K562 (cell line): ENCODE measurements around the gene FBRS. TPM values are rescaled to one million over a fixed set of nuclear protein-coding genes. Genes with fewer than 3 reads are reported as not detected.

ENCODE experiments used
- CBX2 ChIP-seq: fragments of 200-600 bp; sonication (generic); IDR thresholded peaks from one replicate; pipeline ENCODE4 v1.6.1; 2012; ENCODE audit warnings: mild to moderate bottlenecking, low read length, inconsistent platforms; ENCODE audit not compliant: insufficient read depth, poor library complexity, severe bottlenecking
- CEBPG ChIP-seq, 3 experiments: fragments of 200-800 bp in 1 of 3; sonication (Bioruptor generic) in 1 of 3; sonication (generic) in 1 of 3; formaldehyde crosslinking in 1 of 3; IDR thresholded peaks in 2 of 3; conservative IDR thresholded peaks in 1 of 3; 2 replicates each; pipeline versions ENCODE4 v1.6.1 to v1.8.0; 2016 to 2022; ENCODE audit warnings: missing compliant biosample characterization in 2 of 3, missing genetic modification characterization in 2 of 3, mild to moderate bottlenecking in 1 of 3, missing genetic modification reagents in 1 of 3
- CEBPZ ChIP-seq: fragments of 150-350 bp; IDR thresholded peaks from 2 replicates; pipeline ENCODE4 v1.6.1; 2014; ENCODE audit warnings: low read depth, mild to moderate bottlenecking, low read length, borderline replicate concordance
- FOXK1 ChIP-seq: sonication (generic); formaldehyde crosslinking; IDR thresholded peaks from 2 replicates; pipeline ENCODE4 v1.8.0; 2022; ENCODE audit warnings: missing genetic modification reagents, mild to moderate bottlenecking, borderline replicate concordance
- KAT2B ChIP-seq: IDR thresholded peaks from one replicate; pipeline ENCODE4 v1.6.1; 2012; ENCODE audit warnings: low read depth, mild to moderate bottlenecking, control low read depth, inconsistent platforms, low read length, moderate library complexity
- MCM3 ChIP-seq: fragments of 450-650 bp; IDR thresholded peaks from 2 replicates; pipeline ENCODE4 v1.6.1; 2016
- PTBP1 ChIP-seq: fragments of 200-400 bp; formaldehyde crosslinking; IDR thresholded peaks from 2 replicates; pipeline ENCODE4 v1.6.1; 2017; ENCODE audit warnings: low read depth, low read length
- RBFOX2 ChIP-seq: fragments of 200-400 bp; formaldehyde crosslinking; IDR thresholded peaks from 2 replicates; pipeline ENCODE4 v1.6.1; 2017; ENCODE audit warnings: low read depth, mild to moderate bottlenecking, low read length, moderate library complexity
- ZNF41 ChIP-seq: fragments of 250-450 bp; sonication (Bioruptor Pico); conservative IDR thresholded peaks from 2 replicates; pipeline ENCODE4 v1.4.0; 2020; ENCODE audit warnings: mild to moderate bottlenecking
- ZNF518B ChIP-seq: fragments of 250-450 bp; sonication (Bioruptor Pico); IDR thresholded peaks from 2 replicates; pipeline ENCODE4 v1.5.0; 2021; ENCODE audit warnings: mild to moderate bottlenecking, moderate library complexity
- polyA plus RNA-seq, 8 experiments: library from polyadenylated mRNA; depleted of rRNA in 4 of 8; stranded (reverse) in 5 of 8; unstranded in 3 of 8; fragments of >200 nt; fragmentation: Nextera tagmentation in 2 of 8; fragmentation: Illumina TruSeq in 1 of 8; extraction: Ambion mirVana in 2 of 8; extraction: Trizol in 1 of 8; gene quantifications; 2 replicates each; pipeline versions ENCODE4 v1.2.1 to v1.2.3, GENCODE V29; 2011 to 2014; ENCODE audit warnings: inconsistent platforms in 1 of 8, missing spikeins in 1 of 8
- total RNA-seq, 7 experiments: library from RNA; depleted of rRNA in 6 of 7; stranded (reverse); fragments of >200 nt in 6 of 7; fragmentation: Illumina TruSeq in 2 of 7; extraction: Trizol in 2 of 7; gene quantifications; 2 replicates each; pipeline versions ENCODE4 v1.2.1 to v1.2.3, GENCODE V29; 2011 to 2021; ENCODE audit warnings: low replicate concordance in 1 of 7
- TF ChIP-seq, protein P1 (sequence below): sonication (generic); formaldehyde crosslinking; IDR thresholded peaks from 2 replicates; pipeline ENCODE4 v1.8.1; 2023; ENCODE audit warnings: mild to moderate bottlenecking, missing genetic modification reagents
- TF ChIP-seq, protein P2 (sequence below): fragments of 450-650 bp; IDR thresholded peaks from 2 replicates; pipeline ENCODE4 v1.6.1; 2016; ENCODE audit warnings: missing biosample characterization, missing genetic modification characterization
- TF ChIP-seq, protein P3 (sequence below): sonication (generic); formaldehyde crosslinking; IDR thresholded peaks from 2 replicates; pipeline ENCODE4 v1.8.0; 2023; ENCODE audit warnings: mild to moderate bottlenecking, missing genetic modification reagents

The FBRS gene
- total and polyA plus RNA-seq, 9 of the 15 experiments (the other 6 are each of a cell fraction or from before 2014, with no cell fraction given), result 0.32 to 59.5 (median 13.1) TPM

DNA sequence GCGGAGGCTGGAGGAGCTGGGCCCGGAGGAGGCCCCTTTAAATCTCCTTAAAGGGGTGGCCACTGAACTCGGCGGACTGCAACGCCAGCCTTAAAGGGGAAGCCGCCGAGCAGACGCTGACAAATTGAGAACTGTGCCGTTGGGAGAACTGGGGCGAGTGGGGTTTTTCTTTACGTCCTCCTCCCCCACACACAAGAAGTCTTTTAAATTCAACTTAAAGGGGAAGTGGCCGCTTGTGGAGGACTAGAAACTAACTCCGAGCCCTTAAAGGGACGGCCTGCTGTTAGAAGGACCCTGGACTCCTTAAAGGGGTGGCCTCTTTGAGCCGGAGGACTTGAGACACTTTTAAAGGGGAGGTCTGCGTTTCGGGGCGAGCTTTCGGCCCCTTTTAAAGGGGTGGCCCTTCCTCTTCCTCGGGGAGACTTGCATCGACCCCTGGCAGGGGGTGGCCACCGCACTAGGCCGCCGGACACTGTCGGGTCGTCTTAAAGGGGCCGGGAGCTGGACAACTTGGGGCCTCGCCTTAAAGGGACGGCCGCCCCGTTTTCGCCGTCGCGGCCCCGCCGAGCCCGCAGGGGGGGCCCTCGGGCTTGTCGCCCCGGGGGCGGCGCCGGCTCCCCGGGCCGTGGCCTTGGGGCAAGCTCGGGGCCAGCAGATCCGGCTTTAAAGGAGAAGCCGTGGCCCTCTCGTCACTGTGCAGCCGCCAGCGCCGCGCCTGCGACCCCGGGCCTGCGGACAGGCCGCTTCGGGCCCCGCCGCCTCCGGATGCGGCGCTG, 688 bp downstream of the FBRS start (continued):
- TF ChIP-seq, protein P1, sequence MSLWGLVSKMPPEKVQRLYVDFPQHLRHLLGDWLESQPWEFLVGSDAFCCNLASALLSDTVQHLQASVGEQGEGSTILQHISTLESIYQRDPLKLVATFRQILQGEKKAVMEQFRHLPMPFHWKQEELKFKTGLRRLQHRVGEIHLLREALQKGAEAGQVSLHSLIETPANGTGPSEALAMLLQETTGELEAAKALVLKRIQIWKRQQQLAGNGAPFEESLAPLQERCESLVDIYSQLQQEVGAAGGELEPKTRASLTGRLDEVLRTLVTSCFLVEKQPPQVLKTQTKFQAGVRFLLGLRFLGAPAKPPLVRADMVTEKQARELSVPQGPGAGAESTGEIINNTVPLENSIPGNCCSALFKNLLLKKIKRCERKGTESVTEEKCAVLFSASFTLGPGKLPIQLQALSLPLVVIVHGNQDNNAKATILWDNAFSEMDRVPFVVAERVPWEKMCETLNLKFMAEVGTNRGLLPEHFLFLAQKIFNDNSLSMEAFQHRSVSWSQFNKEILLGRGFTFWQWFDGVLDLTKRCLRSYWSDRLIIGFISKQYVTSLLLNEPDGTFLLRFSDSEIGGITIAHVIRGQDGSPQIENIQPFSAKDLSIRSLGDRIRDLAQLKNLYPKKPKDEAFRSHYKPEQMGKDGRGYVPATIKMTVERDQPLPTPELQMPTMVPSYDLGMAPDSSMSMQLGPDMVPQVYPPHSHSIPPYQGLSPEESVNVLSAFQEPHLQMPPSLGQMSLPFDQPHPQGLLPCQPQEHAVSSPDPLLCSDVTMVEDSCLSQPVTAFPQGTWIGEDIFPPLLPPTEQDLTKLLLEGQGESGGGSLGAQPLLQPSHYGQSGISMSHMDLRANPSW (CRISPR knock-in tag), result no peak
- TF ChIP-seq RBFOX2 (peak; percentile 58), CEBPG (CRISPR knock-in tag; IDR thresholded peaks at IDR 0.05) (no peak), CEBPG (tag; conservative IDR thresholded peaks at IDR 0.05 in 1 of 2, IDR thresholded peaks at IDR 0.05 in 1 of 2) (no peak; a peak in 1 of 4 replicates), CEBPZ (no peak), KAT2B (no peak), ZNF41 (CRISPR knock-in tag) (no peak), CBX2 (no peak), PTBP1 (no peak), MCM3 (no peak), FOXK1 (CRISPR knock-in tag) (no peak), ZNF518B (no peak)
- TF ChIP-seq, protein P2, sequence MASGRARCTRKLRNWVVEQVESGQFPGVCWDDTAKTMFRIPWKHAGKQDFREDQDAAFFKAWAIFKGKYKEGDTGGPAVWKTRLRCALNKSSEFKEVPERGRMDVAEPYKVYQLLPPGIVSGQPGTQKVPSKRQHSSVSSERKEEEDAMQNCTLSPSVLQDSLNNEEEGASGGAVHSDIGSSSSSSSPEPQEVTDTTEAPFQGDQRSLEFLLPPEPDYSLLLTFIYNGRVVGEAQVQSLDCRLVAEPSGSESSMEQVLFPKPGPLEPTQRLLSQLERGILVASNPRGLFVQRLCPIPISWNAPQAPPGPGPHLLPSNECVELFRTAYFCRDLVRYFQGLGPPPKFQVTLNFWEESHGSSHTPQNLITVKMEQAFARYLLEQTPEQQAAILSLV (tag), result no peak
- TF ChIP-seq, protein P3, sequence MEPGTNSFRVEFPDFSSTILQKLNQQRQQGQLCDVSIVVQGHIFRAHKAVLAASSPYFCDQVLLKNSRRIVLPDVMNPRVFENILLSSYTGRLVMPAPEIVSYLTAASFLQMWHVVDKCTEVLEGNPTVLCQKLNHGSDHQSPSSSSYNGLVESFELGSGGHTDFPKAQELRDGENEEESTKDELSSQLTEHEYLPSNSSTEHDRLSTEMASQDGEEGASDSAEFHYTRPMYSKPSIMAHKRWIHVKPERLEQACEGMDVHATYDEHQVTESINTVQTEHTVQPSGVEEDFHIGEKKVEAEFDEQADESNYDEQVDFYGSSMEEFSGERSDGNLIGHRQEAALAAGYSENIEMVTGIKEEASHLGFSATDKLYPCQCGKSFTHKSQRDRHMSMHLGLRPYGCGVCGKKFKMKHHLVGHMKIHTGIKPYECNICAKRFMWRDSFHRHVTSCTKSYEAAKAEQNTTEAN (CRISPR knock-in tag), result no peak
